Measurements from ENCODE around the gene RAB24.

- no peak for TF ChIP-seq CTCF (conservative IDR thresholded peaks at IDR 0.05; ENCODE audit: low read depth, low read length)
- TF ChIP-seq POLR2A (IDR thresholded peaks at IDR 0.05; ENCODE audit: low read depth, low read length), result no peak
- TF ChIP-seq RAD21 (IDR thresholded peaks at IDR 0.05; ENCODE audit: low read length), result no peak
- no peak for TF ChIP-seq RFX5 (IDR thresholded peaks at IDR 0.05; ENCODE audit: low read depth, low read length)
- no peak for TF ChIP-seq USF2 (IDR thresholded peaks at IDR 0.05; ENCODE audit: low read depth, low read length)
- TF ChIP-seq CHD1 (IDR thresholded peaks at IDR 0.05; ENCODE audit: low read depth, low read length), result no peak
- TF ChIP-seq MXI1 (IDR thresholded peaks at IDR 0.05; ENCODE audit: borderline replicate concordance, low read depth, low read length), result no peak
- TF ChIP-seq RCOR1 (IDR thresholded peaks at IDR 0.05; ENCODE audit: insufficient replicate concordance, low read length), result no peak
- TF ChIP-seq MAFK (IDR thresholded peaks at IDR 0.05; ENCODE audit: low read depth, low read length), result no peak
- TF ChIP-seq CEBPB (IDR thresholded peaks at IDR 0.05; ENCODE audit: low read depth, low read length), result no peak
- TF ChIP-seq BHLHE40 (IDR thresholded peaks at IDR 0.05; ENCODE audit: low read depth, low read length), result no peak
Observed at GRCh38 chr5:177290816-177291596, 12.5 kb downstream of the RAB24 start.
